Tibial artery (tissue), 4 donors: ENCODE data around the gene WDR74.
"Not testable (repeated sequence)": the region's sequence is repeated elsewhere in the genome, so short reads cannot be mapped to it uniquely, and the experiment has no call there.

Source experiments
- DNase-seq, 2 donors: peaks; one replicate each; pipeline ENCODE4 v3.0.0-alpha.2; 2019
- H3K27ac ChIP-seq, 2 donors: fragments of 200-600 bp; sonication (generic) in 1 of 2; 1 replicate in 1 of 2; 2 replicates in 1 of 2; pipeline ENCODE4 v1.5.1; 2018 to 2019; ENCODE audit warnings: mild to moderate bottlenecking in 1 of 2
- H3K27me3 ChIP-seq, 2 donors: fragments of 200-600 bp; sonication (generic) in 1 of 2; one replicate each; pipeline versions ENCODE4 v1.5.1 to v1.6.0; 2016 to 2019
- H3K36me3 ChIP-seq, 3 donors: fragments of 200-600 bp; sonication (generic) in 2 of 3; one replicate each; pipeline ENCODE4 v1.5.1; 2016 to 2019; ENCODE audit warnings: mild to moderate bottlenecking in 2 of 3
- H3K4me1 ChIP-seq, 4 donors: fragments of 200-600 bp; sonication (generic) in 2 of 4; 1 replicate in 3 of 4; 2 replicates in 1 of 4; pipeline ENCODE4 v1.5.1; 2016 to 2019
- H3K4me3 ChIP-seq, 2 donors: fragments of 200-600 bp; sonication (generic) in 1 of 2; 1 replicate in 1 of 2; 2 replicates in 1 of 2; pipeline ENCODE4 v1.5.1; 2018 to 2019; ENCODE audit warnings: mild to moderate bottlenecking in 2 of 2
- H3K9me3 ChIP-seq, 3 donors: fragments of 200-600 bp; sonication (generic) in 1 of 3; one replicate each; pipeline ENCODE4 v1.5.1; 2016 to 2019
- intact Hi-C: fragments of 100-400 bp; cut with DNase I; formaldehyde crosslinking; loops from one replicate; pipeline ENCODE4 v1.15.0; 2023; ENCODE audit warnings: low total_unique reads
- TF ChIP-seq, protein P1 (sequence below), 2 experiments: fragments of 200-600 bp in 1 of 2; fragments of 450-650 bp in 1 of 2; IDR thresholded peaks; one replicate each; pipeline ENCODE4 v1.5.1; 2017 to 2019; ENCODE audit warnings: antibody characterized with exemption in 2 of 2, mild to moderate bottlenecking in 1 of 2, moderate library complexity in 1 of 2

WDR74 gene

DNA sequence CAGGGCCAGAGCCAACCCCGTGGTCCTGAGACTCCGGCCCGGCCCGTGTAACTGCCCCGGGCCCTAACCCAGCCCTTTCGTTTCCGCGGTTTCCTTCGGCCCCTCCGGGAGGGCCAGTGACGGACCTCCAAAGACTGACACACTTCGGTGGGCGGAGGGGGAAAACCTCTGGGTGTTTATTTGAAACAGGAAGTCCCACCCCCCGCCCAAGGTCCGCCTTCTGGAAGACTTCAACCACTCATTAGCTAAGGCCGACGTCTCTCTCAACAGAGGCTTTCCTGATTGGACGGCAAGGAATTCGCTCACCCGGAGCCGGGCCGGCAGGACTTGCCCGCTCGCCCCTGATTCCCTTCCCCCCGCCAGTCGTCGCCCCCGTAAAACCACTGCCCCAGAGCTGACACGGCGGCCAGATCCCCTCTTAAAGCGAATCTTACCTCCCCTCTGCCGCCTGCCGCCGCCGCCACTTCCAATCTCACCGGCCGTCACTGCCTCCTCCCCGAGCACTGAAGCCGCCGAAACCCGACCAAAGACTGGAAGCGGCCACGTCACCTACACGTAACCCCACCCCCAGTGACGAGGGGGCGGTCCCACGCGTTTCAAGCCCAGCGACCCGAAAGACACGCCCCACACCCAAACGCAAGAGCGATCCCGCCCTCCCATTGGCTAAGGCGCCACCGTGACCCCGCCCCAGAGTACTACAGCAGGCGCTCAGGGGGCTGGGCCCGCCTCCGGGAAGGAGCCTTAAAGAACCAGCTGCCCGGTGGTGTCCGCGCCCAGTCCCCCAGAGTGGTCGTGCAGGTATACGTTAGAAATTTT, 7.7 kb downstream of the WDR74 start, which contains the start of gene STX5:
TSS of gene STX5 (minus strand) at position 532 of the 816 bp plus-strand sequence. CDS start 808 bp downstream, outside the sequence.
- H3K9me3 ChIP-seq: no peaks in the 10 kb centered on the region
- DNase-seq: peak; percentile 100
- peak within 1 kb of the TSS; percentile 91 to 93 for H3K27ac ChIP-seq
- peaks cover 7 to 53% (median 40%) of the 10 kb centered on the region in 4 donors for H3K4me1 ChIP-seq
- peaks cover 9 to 43% (median 32%) of the 10 kb centered on the region in 3 donors for H3K36me3 ChIP-seq
- TF ChIP-seq, protein P1, sequence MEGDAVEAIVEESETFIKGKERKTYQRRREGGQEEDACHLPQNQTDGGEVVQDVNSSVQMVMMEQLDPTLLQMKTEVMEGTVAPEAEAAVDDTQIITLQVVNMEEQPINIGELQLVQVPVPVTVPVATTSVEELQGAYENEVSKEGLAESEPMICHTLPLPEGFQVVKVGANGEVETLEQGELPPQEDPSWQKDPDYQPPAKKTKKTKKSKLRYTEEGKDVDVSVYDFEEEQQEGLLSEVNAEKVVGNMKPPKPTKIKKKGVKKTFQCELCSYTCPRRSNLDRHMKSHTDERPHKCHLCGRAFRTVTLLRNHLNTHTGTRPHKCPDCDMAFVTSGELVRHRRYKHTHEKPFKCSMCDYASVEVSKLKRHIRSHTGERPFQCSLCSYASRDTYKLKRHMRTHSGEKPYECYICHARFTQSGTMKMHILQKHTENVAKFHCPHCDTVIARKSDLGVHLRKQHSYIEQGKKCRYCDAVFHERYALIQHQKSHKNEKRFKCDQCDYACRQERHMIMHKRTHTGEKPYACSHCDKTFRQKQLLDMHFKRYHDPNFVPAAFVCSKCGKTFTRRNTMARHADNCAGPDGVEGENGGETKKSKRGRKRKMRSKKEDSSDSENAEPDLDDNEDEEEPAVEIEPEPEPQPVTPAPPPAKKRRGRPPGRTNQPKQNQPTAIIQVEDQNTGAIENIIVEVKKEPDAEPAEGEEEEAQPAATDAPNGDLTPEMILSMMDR (IDR thresholded peaks at IDR 0.05): no peak
- H3K27me3 ChIP-seq: no peaks in the 10 kb centered on the region
- intact Hi-C loops: no loop called here
- H3K4me3 ChIP-seq: peak within 1 kb of the TSS; percentile 63 to 76

GRCh38 chr11:62830904-62831519, 8.4 kb downstream of the WDR74 start:
- intact Hi-C loops: no loop called here
- no peak for DNase-seq
- peak overlapping the region; percentile 63 to 76 for H3K4me3 ChIP-seq

GRCh38 chr11:62828130-62828529, 11.3 kb downstream of the WDR74 start:
- H3K27ac ChIP-seq, DNase-seq, H3K9me3 ChIP-seq, intact Hi-C loops, H3K27me3 ChIP-seq, H3K4me3 ChIP-seq: not testable (repeated sequence)
- Histone ChIP-seq H3K36me3 (peaks cover 45% of the 10 kb centered on the region in 3 donors), H3K4me1 (peaks cover 7 to 41% (median 31%) of the 10 kb centered on the region in 4 donors)

More at GRCh38 chr11:62830904-62831519, 8.4 kb downstream of the WDR74 start:
- TF ChIP-seq, protein P1 (IDR thresholded peaks at IDR 0.05): no peak
- no peaks in the 10 kb centered on the region for H3K9me3 ChIP-seq
- H3K27ac ChIP-seq: peak overlapping the region; percentile 91 to 93
- peaks cover 16 to 43% (median 39%) of the 10 kb centered on the region in 3 donors for H3K36me3 ChIP-seq
- H3K4me1 ChIP-seq: peaks cover 7 to 53% (median 40%) of the 10 kb centered on the region in 4 donors
- no peaks in the 10 kb centered on the region for H3K27me3 ChIP-seq

- Histone ChIP-seq H3K36me3 (peaks cover 75 to 86% (median 83%) of the 10 kb centered on the region in 3 donors), H3K9me3 (no peaks in the 10 kb centered on the region), H3K27me3 (no peaks in the 10 kb centered on the region), H3K27ac (no peak overlapping the region), H3K4me3 (no peak overlapping the region), H3K4me1 (peaks cover 0 to 12% (median 4%) of the 10 kb centered on the region in 4 donors)
- TF ChIP-seq, protein P1 (IDR thresholded peaks at IDR 0.05): no peak
- no peak for DNase-seq
- intact Hi-C loops: no loop called here
Observed at GRCh38 chr11:62823677-62824076, 15.7 kb downstream of the WDR74 start.

- DNase-seq: no peak
- H3K9me3 ChIP-seq: no peaks in the 10 kb centered on the region
- H3K27ac ChIP-seq: no peak overlapping the region
- H3K36me3 ChIP-seq: peaks cover 39 to 75% (median 39%) of the 10 kb centered on the region in 3 donors
- H3K27me3 ChIP-seq: no peaks in the 10 kb centered on the region
- H3K4me3 ChIP-seq: no peak overlapping the region
- H3K4me1 ChIP-seq: no peaks in the 10 kb centered on the region
- intact Hi-C loops: no loop called here
- TF ChIP-seq, protein P1 (IDR thresholded peaks at IDR 0.05): no peak
Observed at GRCh38 chr11:62817129-62817528, 22.3 kb downstream of the WDR74 start.

GRCh38 chr11:62816557-62816956, 22.8 kb downstream of the WDR74 start:
- TF ChIP-seq, protein P1 (IDR thresholded peaks at IDR 0.05): no peak
- Histone ChIP-seq H3K4me1 (no peaks in the 10 kb centered on the region), H3K9me3 (no peaks in the 10 kb centered on the region), H3K27me3 (no peaks in the 10 kb centered on the region), H3K4me3 (no peak overlapping the region), H3K27ac (no peak overlapping the region), H3K36me3 (peaks cover 34 to 69% (median 34%) of the 10 kb centered on the region in 3 donors)
- DNase-seq: no peak
- intact Hi-C loops: no loop called here
